ENCODE measurements around the gene IVL. TPM values are rescaled to one million over a fixed set of nuclear protein-coding genes. Genes with fewer than 3 reads are reported as not detected.

The IVL gene
- total and polyA plus RNA-seq, 7 donors, result 0.03 to 1.2 TPM; not detected in 5

- Histone ChIP-seq H3K9me3 (no peaks in the 10 kb centered on the region), H3K27ac (peak overlapping the region in 1 of 4 donors; percentile 72), H3K27me3 (no peaks in the 10 kb centered on the region), H3K36me3 (no peaks in the 10 kb centered on the region), H3K4me1 (peaks cover 0 to 19% (median 10%) of the 10 kb centered on the region in 4 donors), H3K4me3 (no peak overlapping the region)
- TF ChIP-seq EP300 (IDR thresholded peaks at IDR 0.05), result no peak
- no peak for TF ChIP-seq CTCF (IDR thresholded peaks at IDR 0.05)
- no peak for TF ChIP-seq POLR2A (IDR thresholded peaks at IDR 0.05)
- no peak for TF ChIP-seq POLR2AphosphoS5 (IDR thresholded peaks at IDR 0.05)
- intact Hi-C loops (cut with DNase I), result no loop called here
- WGBS, 2 donors, result 46 to 55% methylated on average over 3 of the region's 3 CpGs
- DNase-seq, result no peak
These were observed 22.3 kb upstream of the IVL start for GRCh38 chr1:152886085-152886484.

- Histone ChIP-seq H3K4me3 (no peak overlapping the region), H3K36me3 (no peaks in the 10 kb centered on the region), H3K4me1 (peaks cover 0 to 19% (median 10%) of the 10 kb centered on the region in 4 donors), H3K27me3 (no peaks in the 10 kb centered on the region), H3K27ac (peak overlapping the region in 1 of 4 donors; percentile 72), H3K9me3 (no peaks in the 10 kb centered on the region)
- TF ChIP-seq POLR2A (IDR thresholded peaks at IDR 0.05), result no peak
- DNase-seq, result no peak
- intact Hi-C loops (cut with DNase I), result no loop called here
- 68 to 71% methylated on average over 8 of the region's 8 CpGs for WGBS, 2 donors
These were observed 21.5 kb upstream of the IVL start for GRCh38 chr1:152886758-152887409.

- Histone ChIP-seq H3K36me3 (no peaks in the 10 kb centered on the region), H3K27ac (no peak overlapping the region), H3K27me3 (no peaks in the 10 kb centered on the region), H3K4me1 (peaks cover 0 to 19% (median 10%) of the 10 kb centered on the region in 4 donors), H3K4me3 (no peak overlapping the region), H3K9me3 (no peaks in the 10 kb centered on the region)
- 29 to 69% methylated on average over 1 of the region's 1 CpG for WGBS, 2 donors
- TF ChIP-seq CTCF (IDR thresholded peaks at IDR 0.05) (no peak), POLR2A (IDR thresholded peaks at IDR 0.05) (no peak), POLR2AphosphoS5 (IDR thresholded peaks at IDR 0.05) (no peak), EP300 (IDR thresholded peaks at IDR 0.05) (no peak)
- intact Hi-C loops (cut with DNase I), result no loop called here
- DNase-seq, result no peak
These were observed 20.2 kb upstream of the IVL start for GRCh38 chr1:152888126-152888525.

GRCh38 chr1:152899027-152899426, 9.3 kb upstream of the IVL start:
- 67 to 83% methylated on average over 4 of the region's 4 CpGs for WGBS, 2 donors
- Histone ChIP-seq H3K27ac (no peak overlapping the region), H3K9me3 (no peaks in the 10 kb centered on the region), H3K36me3 (no peaks in the 10 kb centered on the region), H3K4me1 (peaks cover 0 to 5% (median 0%) of the 10 kb centered on the region in 4 donors), H3K4me3 (no peak overlapping the region), H3K27me3 (peaks cover 0 to 4% (median 0%) of the 10 kb centered on the region in 3 donors)
- TF ChIP-seq CTCF (IDR thresholded peaks at IDR 0.05), result no peak
- no peak for TF ChIP-seq POLR2A (IDR thresholded peaks at IDR 0.05)
- TF ChIP-seq EP300 (IDR thresholded peaks at IDR 0.05), result no peak
- TF ChIP-seq POLR2AphosphoS5 (IDR thresholded peaks at IDR 0.05), result no peak
- intact Hi-C loops (cut with DNase I), result no loop called here
- no peak for DNase-seq

GRCh38 chr1:152899883-152900282, 8.5 kb upstream of the IVL start:
- peaks cover 0 to 4% (median 0%) of the 10 kb centered on the region in 4 donors for H3K4me1 ChIP-seq
- no peak overlapping the region for H3K27ac ChIP-seq
- no peaks in the 10 kb centered on the region for H3K9me3 ChIP-seq
- no peaks in the 10 kb centered on the region for H3K36me3 ChIP-seq
- peaks cover 0 to 4% (median 0%) of the 10 kb centered on the region in 3 donors for H3K27me3 ChIP-seq
- intact Hi-C loops (cut with DNase I), result no loop called here
- DNase-seq, result no peak
- 75 to 77% methylated on average over 2 of the region's 2 CpGs for WGBS, 2 donors
- no peak overlapping the region for H3K4me3 ChIP-seq
- no peak for TF ChIP-seq POLR2AphosphoS5 (IDR thresholded peaks at IDR 0.05)
- no peak for TF ChIP-seq POLR2A (IDR thresholded peaks at IDR 0.05)
- no peak for TF ChIP-seq CTCF (IDR thresholded peaks at IDR 0.05)
- no peak for TF ChIP-seq EP300 (IDR thresholded peaks at IDR 0.05)
